ENCODE data around the gene CIT. TPM values are rescaled to one million over a fixed set of nuclear protein-coding genes. Genes with fewer than 3 reads are reported as not detected.

The CIT gene
- total and polyA plus RNA-seq, 7 experiments from 2014 or later = 0.43 to 69.9 (median 1.7) TPM

- intact Hi-C loops (cut with micrococcal nuclease) = no loop called here
- H3K9me3 Mint-ChIP-seq = no peaks in the 10 kb centered on the region
- POLR2A ChIA-PET = no interaction called here
- peaks cover 0 to 26% (median 6%) of the 10 kb centered on the region in 5 donors for H3K36me3 Mint-ChIP-seq
- H3K27ac Mint-ChIP-seq = no peak overlapping the region
- CTCF ChIA-PET = no interaction called here
- Histone ChIP-seq H3K27ac (ENCODE audit: low read depth, low read length) (no peak overlapping the region), H3K4me1 (ENCODE audit: control insufficient read depth in 2 of 2, insufficient read depth in 2 of 2, low read length in 2 of 2) (no peaks in the 10 kb centered on the region), H3K27me3 (ENCODE audit: control insufficient read depth in 2 of 2, insufficient read depth in 2 of 2, low read length in 2 of 2) (no peaks in the 10 kb centered on the region), H3K9me3 (ENCODE audit: control insufficient read depth in 2 of 3, low read length in 3 of 3) (no peaks in the 10 kb centered on the region), H3K4me3 (ENCODE audit: low read length) (no peak overlapping the region), H3K36me3 (ENCODE audit: control insufficient read depth in 2 of 3, insufficient read depth in 3 of 3, low read length in 3 of 3) (no peaks in the 10 kb centered on the region)
- no peaks in the 10 kb centered on the region for H3K27me3 Mint-ChIP-seq
- peaks cover 0 to 10% (median 0%) of the 10 kb centered on the region in 7 donors for H3K4me1 Mint-ChIP-seq
- DNase-seq = no peak
- no peak overlapping the region for H3K4me3 Mint-ChIP-seq
- no peak for ATAC-seq
These were observed 142.0 kb downstream of the CIT start for GRCh38 chr12:119735079-119735478.

GRCh38 chr12:119730381-119730780, 146.7 kb downstream of the CIT start:
- H3K4me1 Mint-ChIP-seq = peaks cover 0 to 6% (median 0%) of the 10 kb centered on the region in 7 donors
- H3K36me3 Mint-ChIP-seq = peaks cover 0 to 23% (median 4%) of the 10 kb centered on the region in 5 donors
- no peaks in the 10 kb centered on the region for H3K9me3 Mint-ChIP-seq
- H3K4me3 Mint-ChIP-seq = no peak overlapping the region
- CTCF ChIA-PET = no interaction called here
- no peak for ATAC-seq
- Histone ChIP-seq H3K4me1 (ENCODE audit: control insufficient read depth in 2 of 2, insufficient read depth in 2 of 2, low read length in 2 of 2) (no peaks in the 10 kb centered on the region), H3K27ac (ENCODE audit: low read depth, low read length) (no peak overlapping the region), H3K4me3 (ENCODE audit: low read length) (no peak overlapping the region), H3K36me3 (ENCODE audit: control insufficient read depth in 2 of 3, insufficient read depth in 3 of 3, low read length in 3 of 3) (no peaks in the 10 kb centered on the region), H3K27me3 (ENCODE audit: control insufficient read depth in 2 of 2, insufficient read depth in 2 of 2, low read length in 2 of 2) (no peaks in the 10 kb centered on the region), H3K9me3 (ENCODE audit: control insufficient read depth in 2 of 3, low read length in 3 of 3) (no peaks in the 10 kb centered on the region)
- no peak overlapping the region for H3K27ac Mint-ChIP-seq
- intact Hi-C loops (cut with micrococcal nuclease) = no loop called here
- DNase-seq = no peak
- no peaks in the 10 kb centered on the region for H3K27me3 Mint-ChIP-seq
- POLR2A ChIA-PET = no interaction called here

- Histone ChIP-seq H3K4me3 (ENCODE audit: low read length) (no peak overlapping the region), H3K9me3 (ENCODE audit: control insufficient read depth in 2 of 3, low read length in 3 of 3) (no peaks in the 10 kb centered on the region), H3K27ac (ENCODE audit: low read depth, low read length) (no peak overlapping the region), H3K36me3 (ENCODE audit: control insufficient read depth in 2 of 3, insufficient read depth in 3 of 3, low read length in 3 of 3) (no peaks in the 10 kb centered on the region), H3K4me1 (ENCODE audit: control insufficient read depth in 2 of 2, insufficient read depth in 2 of 2, low read length in 2 of 2) (no peaks in the 10 kb centered on the region), H3K27me3 (ENCODE audit: control insufficient read depth in 2 of 2, insufficient read depth in 2 of 2, low read length in 2 of 2) (no peaks in the 10 kb centered on the region)
- no peak overlapping the region for H3K4me3 Mint-ChIP-seq
- POLR2A ChIA-PET = no interaction called here
- H3K4me1 Mint-ChIP-seq = peaks cover 0 to 6% (median 0%) of the 10 kb centered on the region in 7 donors
- ATAC-seq = no peak
- DNase-seq = no peak
- H3K27ac Mint-ChIP-seq = peak overlapping the region in 1 of 9 donors; percentile 46
- no peaks in the 10 kb centered on the region for H3K27me3 Mint-ChIP-seq
- CTCF ChIA-PET = no interaction called here
- intact Hi-C loops (cut with micrococcal nuclease) = no loop called here
- no peaks in the 10 kb centered on the region for H3K9me3 Mint-ChIP-seq
- H3K36me3 Mint-ChIP-seq = peaks cover 0 to 23% (median 4%) of the 10 kb centered on the region in 5 donors
These were observed 147.2 kb downstream of the CIT start for GRCh38 chr12:119729871-119730270.

DNA sequence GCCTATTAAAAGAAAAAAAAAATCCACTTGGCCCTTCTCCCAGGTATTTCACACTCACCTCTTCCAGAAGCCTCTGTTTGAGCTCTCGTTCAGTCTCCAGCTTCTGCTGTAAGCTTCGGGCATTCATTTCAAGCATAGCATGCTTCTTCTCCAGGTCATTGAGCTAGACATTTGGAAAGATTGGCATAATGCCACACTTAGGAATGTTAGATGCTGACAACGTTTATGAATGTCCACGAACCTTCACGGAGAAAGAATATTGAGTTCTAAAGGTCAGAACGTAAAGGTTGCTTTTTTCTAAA, 148.7 kb downstream of the CIT start:
- no peaks in the 10 kb centered on the region for H3K9me3 ChIP-seq (ENCODE audit: control insufficient read depth in 2 of 3, low read length in 3 of 3)
- H3K4me1 ChIP-seq (ENCODE audit: control insufficient read depth in 2 of 2, insufficient read depth in 2 of 2, low read length in 2 of 2) = no peaks in the 10 kb centered on the region
- intact Hi-C loops (cut with micrococcal nuclease) = no loop called here
- ATAC-seq = no peak
- H3K9me3 Mint-ChIP-seq = no peaks in the 10 kb centered on the region
- peaks cover 0 to 6% (median 0%) of the 10 kb centered on the region in 7 donors for H3K4me1 Mint-ChIP-seq
- CTCF ChIA-PET = no interaction called here
- peaks cover 0 to 18% (median 0%) of the 10 kb centered on the region in 5 donors for H3K36me3 Mint-ChIP-seq
- no peak for DNase-seq
- POLR2A ChIA-PET = interaction anchor here (1.3 kb wide), 1 partner anchor 559 kb away, joined by 3 read pairs; no protein-coding TSS in a partner anchor
- H3K27me3 ChIP-seq (ENCODE audit: control insufficient read depth in 2 of 2, insufficient read depth in 2 of 2, low read length in 2 of 2) = no peaks in the 10 kb centered on the region
- no peak overlapping the region for H3K4me3 Mint-ChIP-seq
- no peaks in the 10 kb centered on the region for H3K36me3 ChIP-seq (ENCODE audit: control insufficient read depth in 2 of 3, insufficient read depth in 3 of 3, low read length in 3 of 3)
- H3K27ac ChIP-seq (ENCODE audit: low read depth, low read length) = no peak overlapping the region
- no peaks in the 10 kb centered on the region for H3K27me3 Mint-ChIP-seq
- no peak overlapping the region for H3K27ac Mint-ChIP-seq
- no peak overlapping the region for H3K4me3 ChIP-seq (ENCODE audit: low read length)

GRCh38 chr12:119727600-119728443, 149.3 kb downstream of the CIT start:
- ChIA-PET CTCF (no interaction called here), POLR2A (interaction anchor here (1.3 kb wide), 1 partner anchor 558 kb away, joined by 3 read pairs; no protein-coding TSS in a partner anchor)
- no peaks in the 10 kb centered on the region for H3K36me3 ChIP-seq (ENCODE audit: control insufficient read depth in 2 of 3, insufficient read depth in 3 of 3, low read length in 3 of 3)
- Mint-ChIP-seq H3K9me3 (no peaks in the 10 kb centered on the region), H3K4me1 (peaks cover 0 to 6% (median 0%) of the 10 kb centered on the region in 7 donors), H3K36me3 (peaks cover 0 to 16% (median 0%) of the 10 kb centered on the region in 5 donors), H3K27me3 (no peaks in the 10 kb centered on the region), H3K27ac (peak overlapping the region in 1 of 9 donors; percentile 44), H3K4me3 (no peak overlapping the region)
- H3K4me1 ChIP-seq (ENCODE audit: control insufficient read depth in 2 of 2, insufficient read depth in 2 of 2, low read length in 2 of 2) = no peaks in the 10 kb centered on the region
- ATAC-seq = no peak
- no peak for DNase-seq
- H3K4me3 ChIP-seq (ENCODE audit: low read length) = no peak overlapping the region
- intact Hi-C loops (cut with micrococcal nuclease) = no loop called here
- H3K27me3 ChIP-seq (ENCODE audit: control insufficient read depth in 2 of 2, insufficient read depth in 2 of 2, low read length in 2 of 2) = no peaks in the 10 kb centered on the region
- no peak overlapping the region for H3K27ac ChIP-seq (ENCODE audit: low read depth, low read length)
- H3K9me3 ChIP-seq (ENCODE audit: control insufficient read depth in 2 of 3, low read length in 3 of 3) = no peaks in the 10 kb centered on the region

DNA sequence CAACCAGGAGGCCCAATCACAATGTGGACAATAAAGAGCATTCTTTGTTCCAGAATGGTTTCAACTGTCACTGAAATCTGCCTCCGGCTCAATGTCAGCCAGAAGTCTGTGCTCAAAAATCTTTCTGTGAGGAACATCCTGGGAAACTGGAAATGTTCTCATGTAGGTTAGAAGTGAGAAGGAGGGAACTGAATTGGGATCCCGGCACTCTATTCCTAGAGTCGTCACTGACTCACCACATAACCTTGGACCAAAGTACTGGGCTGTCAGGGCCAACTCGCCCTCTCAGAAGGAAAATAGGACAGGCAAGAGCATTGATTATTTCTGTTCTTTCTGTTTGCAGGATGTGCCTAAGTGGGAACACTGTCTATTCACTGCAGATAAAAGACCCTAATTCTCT, 151.6 kb downstream of the CIT start:
- POLR2A ChIA-PET = no interaction called here
- Mint-ChIP-seq H3K27me3 (no peaks in the 10 kb centered on the region), H3K4me1 (no peaks in the 10 kb centered on the region), H3K36me3 (peaks cover 0 to 14% (median 0%) of the 10 kb centered on the region in 5 donors), H3K27ac (no peak overlapping the region), H3K4me3 (no peak overlapping the region), H3K9me3 (no peaks in the 10 kb centered on the region)
- no peak for DNase-seq
- Histone ChIP-seq H3K4me3 (ENCODE audit: low read length) (no peak overlapping the region), H3K36me3 (ENCODE audit: control insufficient read depth in 2 of 3, insufficient read depth in 3 of 3, low read length in 3 of 3) (no peaks in the 10 kb centered on the region), H3K27me3 (ENCODE audit: control insufficient read depth in 2 of 2, insufficient read depth in 2 of 2, low read length in 2 of 2) (no peaks in the 10 kb centered on the region), H3K4me1 (ENCODE audit: control insufficient read depth in 2 of 2, insufficient read depth in 2 of 2, low read length in 2 of 2) (no peaks in the 10 kb centered on the region), H3K9me3 (ENCODE audit: control insufficient read depth in 2 of 3, low read length in 3 of 3) (no peaks in the 10 kb centered on the region), H3K27ac (ENCODE audit: low read depth, low read length) (no peak overlapping the region)
- intact Hi-C loops (cut with micrococcal nuclease) = no loop called here
- no peak for ATAC-seq
- CTCF ChIA-PET = no interaction called here

- Mint-ChIP-seq H3K9me3 (no peaks in the 10 kb centered on the region), H3K27ac (no peak overlapping the region), H3K36me3 (peaks cover 0 to 30% (median 0%) of the 10 kb centered on the region in 5 donors), H3K4me3 (no peak overlapping the region), H3K27me3 (no peaks in the 10 kb centered on the region), H3K4me1 (no peaks in the 10 kb centered on the region)
- no peaks in the 10 kb centered on the region for H3K27me3 ChIP-seq (ENCODE audit: control insufficient read depth in 2 of 2, insufficient read depth in 2 of 2, low read length in 2 of 2)
- ChIA-PET POLR2A (no interaction called here), CTCF (no interaction called here)
- H3K36me3 ChIP-seq (ENCODE audit: control insufficient read depth in 2 of 3, insufficient read depth in 3 of 3, low read length in 3 of 3) = no peaks in the 10 kb centered on the region
- no peaks in the 10 kb centered on the region for H3K9me3 ChIP-seq (ENCODE audit: control insufficient read depth in 2 of 3, low read length in 3 of 3)
- DNase-seq = no peak
- no peak for ATAC-seq
- no peak overlapping the region for H3K27ac ChIP-seq (ENCODE audit: low read depth, low read length)
- intact Hi-C loops (cut with micrococcal nuclease) = no loop called here
- no peaks in the 10 kb centered on the region for H3K4me1 ChIP-seq (ENCODE audit: control insufficient read depth in 2 of 2, insufficient read depth in 2 of 2, low read length in 2 of 2)
- H3K4me3 ChIP-seq (ENCODE audit: low read length) = no peak overlapping the region
These were observed 155.8 kb downstream of the CIT start for GRCh38 chr12:119721306-119721705.
